WERI-Rb-1 (cell line): ENCODE data around the gene METTL25B.
A peak's percentile ranks its signal among the peaks of the same experiment; 100 is the strongest.

ENCODE experiments used
- DNase-seq: peaks from one replicate; pipeline ENCODE4 v3.0.0-alpha.2; 2020
- H3K27ac ChIP-seq: fragments of 250-450 bp; sonication (Bioruptor Pico); 2 replicates; pipeline ENCODE4 v1.5.1; 2020; ENCODE audit warnings: mild to moderate bottlenecking, moderate library complexity
- H3K27me3 ChIP-seq: fragments of 250-450 bp; sonication (Bioruptor Pico); 2 replicates; pipeline ENCODE4 v1.5.1; 2021; ENCODE audit warnings: mild to moderate bottlenecking, low read depth, moderate library complexity; ENCODE audit not compliant: insufficient read depth, severe bottlenecking
- H3K36me3 ChIP-seq: fragments of 250-450 bp; sonication (Bioruptor Pico); 2 replicates; pipeline ENCODE4 v1.5.1; 2020; ENCODE audit warnings: mild to moderate bottlenecking, moderate library complexity
- H3K4me3 ChIP-seq: 2 replicates; pipeline ENCODE4 v1.5.1; 2011; ENCODE audit warnings: low read depth, mild to moderate bottlenecking, control low read depth, low read length
- H3K9me3 ChIP-seq: fragments of 250-450 bp; sonication (Bioruptor Pico); 2 replicates; pipeline ENCODE4 v1.5.1; 2021; ENCODE audit warnings: mild to moderate bottlenecking, moderate library complexity; ENCODE audit not compliant: severe bottlenecking
- TF ChIP-seq, protein P1 (sequence below): IDR thresholded peaks from 2 replicates; pipeline ENCODE4 v1.5.1; 2011; ENCODE audit warnings: low read depth, mild to moderate bottlenecking, control low read depth, inconsistent platforms, low read length

METTL25B gene

DNA sequence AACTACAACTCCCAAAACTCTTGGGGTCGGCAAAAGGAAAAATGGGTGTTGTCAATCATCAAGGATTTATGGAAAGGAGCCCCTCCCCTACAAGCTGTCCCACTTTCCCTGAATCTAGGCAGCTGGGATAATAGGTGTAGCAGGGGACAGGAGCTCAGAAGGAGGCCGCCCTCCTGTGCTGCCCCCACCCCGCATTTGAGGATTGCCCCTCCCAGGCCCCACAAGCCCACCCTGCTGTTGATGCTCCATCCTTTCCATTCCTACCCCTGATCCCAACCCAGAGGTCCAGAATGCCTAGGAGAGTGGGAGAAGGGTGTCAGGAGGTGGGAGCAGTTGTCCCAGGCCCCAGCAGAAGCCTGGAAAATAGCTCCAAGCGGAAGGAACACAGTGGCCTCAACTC lies 14.5 kb downstream of the METTL25B start:
- Histone ChIP-seq H3K4me3 (no peak overlapping the region), H3K27ac (peak overlapping the region; percentile 35), H3K36me3 (peaks cover 56% of the 10 kb centered on the region), H3K27me3 (no peaks in the 10 kb centered on the region), H3K9me3 (no peaks in the 10 kb centered on the region)
- TF ChIP-seq, protein P1, sequence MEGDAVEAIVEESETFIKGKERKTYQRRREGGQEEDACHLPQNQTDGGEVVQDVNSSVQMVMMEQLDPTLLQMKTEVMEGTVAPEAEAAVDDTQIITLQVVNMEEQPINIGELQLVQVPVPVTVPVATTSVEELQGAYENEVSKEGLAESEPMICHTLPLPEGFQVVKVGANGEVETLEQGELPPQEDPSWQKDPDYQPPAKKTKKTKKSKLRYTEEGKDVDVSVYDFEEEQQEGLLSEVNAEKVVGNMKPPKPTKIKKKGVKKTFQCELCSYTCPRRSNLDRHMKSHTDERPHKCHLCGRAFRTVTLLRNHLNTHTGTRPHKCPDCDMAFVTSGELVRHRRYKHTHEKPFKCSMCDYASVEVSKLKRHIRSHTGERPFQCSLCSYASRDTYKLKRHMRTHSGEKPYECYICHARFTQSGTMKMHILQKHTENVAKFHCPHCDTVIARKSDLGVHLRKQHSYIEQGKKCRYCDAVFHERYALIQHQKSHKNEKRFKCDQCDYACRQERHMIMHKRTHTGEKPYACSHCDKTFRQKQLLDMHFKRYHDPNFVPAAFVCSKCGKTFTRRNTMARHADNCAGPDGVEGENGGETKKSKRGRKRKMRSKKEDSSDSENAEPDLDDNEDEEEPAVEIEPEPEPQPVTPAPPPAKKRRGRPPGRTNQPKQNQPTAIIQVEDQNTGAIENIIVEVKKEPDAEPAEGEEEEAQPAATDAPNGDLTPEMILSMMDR = no peak
- no peak for DNase-seq

DNA sequence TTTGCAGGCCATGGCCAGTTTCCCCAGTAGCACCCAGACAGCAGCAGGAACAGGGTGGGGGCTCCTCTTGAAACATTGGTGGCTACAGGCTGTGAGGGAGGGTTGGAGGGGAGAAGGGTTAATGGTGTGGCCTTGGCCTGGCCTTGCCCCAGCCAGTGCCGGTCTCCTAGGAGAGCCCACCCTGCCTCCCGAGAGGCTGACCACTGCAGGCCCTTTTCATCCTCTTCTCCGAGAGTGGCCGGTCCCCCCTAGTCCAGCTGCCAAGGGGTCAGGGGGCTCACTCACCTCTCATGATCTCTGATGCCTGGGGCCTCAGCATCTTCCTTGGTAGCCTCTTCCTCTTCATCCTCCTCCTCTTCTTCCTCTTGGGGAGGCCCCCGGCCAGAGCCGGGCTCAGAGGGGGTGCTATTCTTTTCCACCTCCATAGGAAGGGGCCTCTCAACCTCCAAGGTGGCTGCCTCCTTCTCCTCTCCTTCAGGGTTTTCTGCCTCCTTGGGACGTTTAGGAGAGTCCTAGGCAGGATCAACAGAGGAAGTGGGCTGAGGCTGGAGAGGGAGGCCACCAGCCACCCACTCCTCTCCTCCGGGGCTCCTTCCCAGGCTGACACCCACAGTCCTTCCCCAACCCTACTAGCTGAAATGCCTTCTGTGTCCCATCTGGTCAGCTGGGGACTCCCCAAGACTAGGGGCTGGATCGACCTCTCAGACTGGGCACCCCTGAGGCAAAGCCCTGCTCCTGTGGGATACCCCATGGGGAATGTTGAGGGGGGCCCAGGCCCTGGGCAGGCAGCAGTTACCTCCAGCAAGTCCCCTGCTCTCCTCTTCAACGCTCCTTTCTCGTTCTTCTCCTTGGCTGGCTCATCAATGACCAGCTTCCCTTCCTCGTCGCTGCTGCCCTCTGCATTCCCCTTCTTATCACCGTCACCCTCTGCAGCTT lies 15.4 kb downstream of the METTL25B start:
- no peaks in the 10 kb centered on the region for H3K27me3 ChIP-seq
- H3K9me3 ChIP-seq = no peaks in the 10 kb centered on the region
- H3K27ac ChIP-seq = peak overlapping the region; percentile 35
- TF ChIP-seq, protein P1 = no peak
- no peak overlapping the region for H3K4me3 ChIP-seq
- DNase-seq = no peak
- H3K36me3 ChIP-seq = peaks cover 58% of the 10 kb centered on the region

DNA sequence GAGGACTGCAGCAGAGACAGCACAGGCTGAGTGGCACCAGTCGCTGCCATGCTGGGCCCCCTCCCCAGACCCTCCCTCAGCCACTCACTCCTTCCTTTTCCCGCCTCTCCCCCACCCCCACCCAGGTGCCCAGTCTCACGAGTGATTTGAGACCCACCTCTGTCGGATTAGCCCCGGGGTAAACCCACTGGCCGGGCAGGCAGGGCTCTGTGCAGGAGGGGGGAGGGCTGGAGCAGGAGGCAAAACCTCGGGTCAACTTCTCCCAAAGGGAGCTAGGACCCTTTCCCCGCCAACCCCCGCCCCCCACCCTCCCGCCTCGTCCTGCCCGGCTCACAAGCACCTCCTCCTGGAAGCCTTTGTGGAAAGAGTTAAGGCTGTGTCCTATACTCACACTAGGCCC lies 16.1 kb downstream of the METTL25B start:
- Histone ChIP-seq H3K27me3 (no peaks in the 10 kb centered on the region), H3K9me3 (no peaks in the 10 kb centered on the region), H3K36me3 (peaks cover 65% of the 10 kb centered on the region), H3K4me3 (no peak overlapping the region), H3K27ac (peak overlapping the region; percentile 19)
- TF ChIP-seq, protein P1 = no peak
- no peak for DNase-seq

DNA sequence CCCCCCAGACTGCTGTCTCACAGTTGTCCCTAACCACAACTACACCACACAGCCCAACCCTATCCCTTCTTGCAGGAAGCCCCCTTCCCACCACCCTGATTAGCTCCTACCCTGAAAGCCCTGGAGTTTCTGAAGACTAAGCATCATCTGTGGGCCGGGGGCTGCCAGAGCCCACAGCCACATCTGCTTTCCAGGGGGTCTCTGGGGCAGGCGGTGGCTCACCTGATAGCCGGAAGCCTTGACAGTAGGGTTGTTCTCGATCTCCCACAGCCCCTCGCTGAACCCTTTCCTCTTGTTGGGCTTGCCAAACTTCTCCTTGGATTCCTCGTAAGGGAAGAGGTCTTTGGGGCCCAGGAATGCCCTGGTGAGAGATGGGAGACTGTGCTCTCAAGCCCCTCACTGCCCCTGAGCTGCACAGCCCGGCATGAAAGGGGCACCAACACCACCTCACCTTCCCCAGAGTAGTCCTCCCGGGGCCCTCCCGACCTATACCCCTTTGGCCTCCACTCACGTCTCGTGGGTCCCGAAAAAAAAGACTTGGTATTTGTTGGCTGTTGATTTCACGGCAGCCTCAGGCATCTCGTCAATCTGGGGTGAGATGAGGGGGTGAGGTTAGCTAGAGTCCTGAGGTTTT lies 16.6 kb downstream of the METTL25B start:
- Histone ChIP-seq H3K27ac (peak overlapping the region; percentile 99), H3K27me3 (no peaks in the 10 kb centered on the region), H3K4me3 (no peak overlapping the region), H3K9me3 (no peaks in the 10 kb centered on the region), H3K36me3 (peaks cover 71% of the 10 kb centered on the region)
- TF ChIP-seq, protein P1 = no peak
- DNase-seq = no peak

DNA sequence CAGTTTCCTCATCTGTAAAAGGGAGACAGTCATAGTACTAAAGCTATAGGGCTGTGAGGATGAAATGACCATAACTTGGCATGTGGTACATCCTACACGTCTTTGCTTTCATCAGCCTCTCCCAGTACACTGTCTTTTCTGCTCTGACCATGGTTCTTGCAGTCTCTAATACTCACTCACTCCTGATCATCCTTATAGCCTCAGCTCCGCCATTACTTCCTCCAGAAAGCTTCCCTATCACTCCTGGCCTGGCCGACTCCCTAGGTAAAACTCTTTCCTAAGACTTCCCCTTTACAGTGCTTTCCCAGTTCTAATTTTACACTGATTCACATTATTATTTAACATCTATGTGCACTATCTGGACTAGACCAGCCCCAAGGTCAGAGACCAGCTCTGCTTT lies 17.6 kb downstream of the METTL25B start:
- no peak overlapping the region for H3K4me3 ChIP-seq
- H3K9me3 ChIP-seq = no peaks in the 10 kb centered on the region
- H3K27me3 ChIP-seq = no peaks in the 10 kb centered on the region
- TF ChIP-seq, protein P1 = no peak
- H3K27ac ChIP-seq = peak overlapping the region; percentile 99
- H3K36me3 ChIP-seq = peaks cover 78% of the 10 kb centered on the region
- no peak for DNase-seq
